H9 (cell line): ENCODE measurements around the gene KRT15. TPM values are rescaled to one million over a fixed set of nuclear protein-coding genes. Genes with fewer than 3 reads are reported as not detected.

Experiments used
- DNase-seq: peaks from one replicate; pipeline ENCODE4 v3.0.0-alpha.2; 2017
- H2AFZ ChIP-seq: one replicate; pipeline ENCODE4 v1.6.1; 2013; ENCODE audit warnings: mild to moderate bottlenecking, low read length, control low read depth, moderate library complexity
- H2AK5ac ChIP-seq: 2 replicates; pipeline ENCODE4 v1.6.1; 2013; ENCODE audit warnings: low read length, control low read depth, mixed read lengths; ENCODE audit not compliant: insufficient read length
- H2BK120ac ChIP-seq: one replicate; pipeline ENCODE4 v1.6.1; 2013; ENCODE audit warnings: low read depth, mild to moderate bottlenecking, low read length, control low read depth, inconsistent platforms; ENCODE audit not compliant: poor library complexity, severe bottlenecking
- H2BK12ac ChIP-seq: 2 replicates; pipeline ENCODE4 v1.6.1; 2013; ENCODE audit warnings: low read length, control low read depth, mixed read lengths, low read depth; ENCODE audit not compliant: insufficient read length
- H2BK15ac ChIP-seq: 2 replicates; pipeline ENCODE4 v1.6.1; 2013; ENCODE audit warnings: low read depth, low read length, control low read depth
- H2BK20ac ChIP-seq: one replicate; pipeline ENCODE4 v1.6.1; 2013; ENCODE audit warnings: low read depth, mild to moderate bottlenecking, low read length, control low read depth, inconsistent platforms; ENCODE audit not compliant: poor library complexity, severe bottlenecking
- H2BK5ac ChIP-seq: 2 replicates; pipeline ENCODE4 v1.6.1; 2013; ENCODE audit warnings: low read length, control low read depth, mixed read lengths; ENCODE audit not compliant: insufficient read length
- H3K14ac ChIP-seq: 2 replicates; pipeline ENCODE4 v1.6.1; 2013; ENCODE audit warnings: low read length, control low read depth; ENCODE audit not compliant: insufficient read depth
- H3K18ac ChIP-seq: 2 replicates; pipeline ENCODE4 v1.6.1; 2013; ENCODE audit warnings: low read depth, mild to moderate bottlenecking, mixed read lengths, low read length, control low read depth; ENCODE audit not compliant: insufficient read length
- H3K23ac ChIP-seq: 2 replicates; pipeline ENCODE4 v1.6.1; 2013; ENCODE audit warnings: low read length, control low read depth, mixed read lengths, low read depth; ENCODE audit not compliant: insufficient read length
- H3K23me2 ChIP-seq: 2 replicates; pipeline ENCODE4 v1.6.1; 2013; ENCODE audit warnings: low read depth, mild to moderate bottlenecking, mixed read lengths, low read length, control low read depth; ENCODE audit not compliant: insufficient read length, poor library complexity, severe bottlenecking
- H3K27ac ChIP-seq: 2 replicates; pipeline ENCODE4 v1.5.1; 2013; ENCODE audit warnings: low read length, control low read depth, mixed read lengths, low read depth; ENCODE audit not compliant: insufficient read length
- H3K27me3 ChIP-seq: 2 replicates; pipeline ENCODE4 v1.6.1; 2013; ENCODE audit warnings: low read length, control low read depth, inconsistent platforms; ENCODE audit not compliant: insufficient read depth
- H3K4ac ChIP-seq: 2 replicates; pipeline ENCODE4 v1.6.1; 2013; ENCODE audit warnings: low read depth, mild to moderate bottlenecking, control low read depth, inconsistent platforms, low read length, moderate library complexity
- H3K4me1 ChIP-seq: 2 replicates; pipeline ENCODE4 v1.6.1; 2013; ENCODE audit warnings: low read length, control low read depth, inconsistent platforms; ENCODE audit not compliant: insufficient read depth
- H3K4me2 ChIP-seq: 2 replicates; pipeline ENCODE4 v1.6.1; 2013; ENCODE audit warnings: low read length, control low read depth, mixed read lengths; ENCODE audit not compliant: insufficient read length, insufficient read depth
- H3K56ac ChIP-seq: 2 replicates; pipeline ENCODE4 v1.6.1; 2013; ENCODE audit warnings: low read depth, mild to moderate bottlenecking, mixed read lengths, low read length, control low read depth; ENCODE audit not compliant: insufficient read length
- H3K79me1 ChIP-seq: 2 replicates; pipeline ENCODE4 v1.6.1; 2013; ENCODE audit warnings: low read depth, mild to moderate bottlenecking, moderate library complexity, low read length, control low read depth, inconsistent platforms; ENCODE audit not compliant: insufficient read depth, poor library complexity, severe bottlenecking
- H3K79me2 ChIP-seq: 2 replicates; pipeline ENCODE4 v1.6.1; 2013; ENCODE audit warnings: low read length, control low read depth, inconsistent platforms; ENCODE audit not compliant: insufficient read depth
- H3K9ac ChIP-seq: 2 replicates; pipeline ENCODE4 v1.6.1; 2013; ENCODE audit warnings: low read length, control low read depth, mixed read lengths; ENCODE audit not compliant: insufficient read length; ENCODE audit errors: extremely low read depth
- H3K9me3 ChIP-seq: one replicate; pipeline ENCODE4 v1.6.1; 2013; ENCODE audit warnings: low read depth, low read length, inconsistent platforms; ENCODE audit not compliant: control insufficient read depth
- H3T11ph ChIP-seq: one replicate; pipeline ENCODE4 v1.6.1; 2013; ENCODE audit warnings: mild to moderate bottlenecking, low read length, control low read depth, inconsistent platforms
- H4K20me1 ChIP-seq: one replicate; pipeline ENCODE4 v1.6.1; 2013; ENCODE audit not compliant: control insufficient read depth, insufficient read length, insufficient read depth
- H4K5ac ChIP-seq: 2 replicates; pipeline ENCODE4 v1.6.1; 2013; ENCODE audit warnings: low read depth, mild to moderate bottlenecking, mixed read lengths, low read length, control low read depth; ENCODE audit not compliant: insufficient read length
- H4K8ac ChIP-seq: replicated peaks from 2 replicates; pipeline ENCODE4 v1.6.1; 2013; ENCODE audit warnings: low read length, control low read depth, mixed read lengths, low read depth; ENCODE audit not compliant: insufficient read length
- H4K91ac ChIP-seq: 2 replicates; pipeline ENCODE4 v1.6.1; 2013; ENCODE audit warnings: low read depth, mild to moderate bottlenecking, moderate library complexity, mixed read lengths, low read length, control low read depth; ENCODE audit not compliant: insufficient read length
- H3K27ac Mint-ChIP-seq, 3 experiments: 2 replicates in 2 of 3; 3 replicates in 1 of 3; pipeline ENCODE4 v1.8.0; 2020 to 2021; ENCODE audit warnings: mixed read lengths in 3 of 3, mild to moderate bottlenecking in 1 of 3, moderate library complexity in 1 of 3
- H3K27me3 Mint-ChIP-seq: 2 replicates; pipeline ENCODE4 v1.8.0; 2021; ENCODE audit warnings: low read depth, mild to moderate bottlenecking, moderate library complexity, mixed read lengths
- H3K36me3 Mint-ChIP-seq, 3 experiments: 2 replicates in 2 of 3; 3 replicates in 1 of 3; pipeline ENCODE4 v1.8.0; 2020 to 2021; ENCODE audit warnings: low read depth in 3 of 3, mixed read lengths in 3 of 3; ENCODE audit not compliant: insufficient read depth in 1 of 3
- H3K4me1 Mint-ChIP-seq, 2 experiments: 2 replicates each; pipeline ENCODE4 v1.8.0; 2020; ENCODE audit warnings: mixed read lengths in 2 of 2
- H3K4me3 Mint-ChIP-seq, 2 experiments: 2 replicates in 1 of 2; 3 replicates in 1 of 2; pipeline ENCODE4 v1.8.0; 2020 to 2021; ENCODE audit warnings: mild to moderate bottlenecking in 2 of 2, mixed read lengths in 2 of 2, moderate library complexity in 1 of 2
- H3K9me3 Mint-ChIP-seq, 2 experiments: 2 replicates in 1 of 2; 3 replicates in 1 of 2; pipeline ENCODE4 v1.8.0; 2020; ENCODE audit warnings: mild to moderate bottlenecking in 2 of 2, mixed read lengths in 2 of 2, moderate library complexity in 1 of 2
- WGBS: extraction: QIAGEN DNeasy Blood & Tissue Kit; methylation state at CpG from one replicate; pipeline ENCODE4 v1.1.7; 2013; ENCODE audit warnings: missing lambda C conversion rate, low lambda C conversion rate, mixed read lengths; ENCODE audit not compliant: insufficient read length; ENCODE audit errors: extremely low coverage; 5-methylcytosine and 5-hydroxymethylcytosine counted together
- total RNA-seq: library from RNA; stranded (reverse); gene quantifications from 2 replicates; pipeline ENCODE4 v1.2.1, GENCODE V29; 2021
- TF ChIP-seq, protein P1 (sequence below): fragments of 200-600 bp; sonication (generic); conservative IDR thresholded peaks from 3 replicates; pipeline ENCODE4 v1.8.0; 2021; ENCODE audit warnings: antibody characterized with exemption, mild to moderate bottlenecking

The KRT15 gene
- total RNA-seq, 1 experiment from 2014 or later = 0.87 TPM

DNA sequence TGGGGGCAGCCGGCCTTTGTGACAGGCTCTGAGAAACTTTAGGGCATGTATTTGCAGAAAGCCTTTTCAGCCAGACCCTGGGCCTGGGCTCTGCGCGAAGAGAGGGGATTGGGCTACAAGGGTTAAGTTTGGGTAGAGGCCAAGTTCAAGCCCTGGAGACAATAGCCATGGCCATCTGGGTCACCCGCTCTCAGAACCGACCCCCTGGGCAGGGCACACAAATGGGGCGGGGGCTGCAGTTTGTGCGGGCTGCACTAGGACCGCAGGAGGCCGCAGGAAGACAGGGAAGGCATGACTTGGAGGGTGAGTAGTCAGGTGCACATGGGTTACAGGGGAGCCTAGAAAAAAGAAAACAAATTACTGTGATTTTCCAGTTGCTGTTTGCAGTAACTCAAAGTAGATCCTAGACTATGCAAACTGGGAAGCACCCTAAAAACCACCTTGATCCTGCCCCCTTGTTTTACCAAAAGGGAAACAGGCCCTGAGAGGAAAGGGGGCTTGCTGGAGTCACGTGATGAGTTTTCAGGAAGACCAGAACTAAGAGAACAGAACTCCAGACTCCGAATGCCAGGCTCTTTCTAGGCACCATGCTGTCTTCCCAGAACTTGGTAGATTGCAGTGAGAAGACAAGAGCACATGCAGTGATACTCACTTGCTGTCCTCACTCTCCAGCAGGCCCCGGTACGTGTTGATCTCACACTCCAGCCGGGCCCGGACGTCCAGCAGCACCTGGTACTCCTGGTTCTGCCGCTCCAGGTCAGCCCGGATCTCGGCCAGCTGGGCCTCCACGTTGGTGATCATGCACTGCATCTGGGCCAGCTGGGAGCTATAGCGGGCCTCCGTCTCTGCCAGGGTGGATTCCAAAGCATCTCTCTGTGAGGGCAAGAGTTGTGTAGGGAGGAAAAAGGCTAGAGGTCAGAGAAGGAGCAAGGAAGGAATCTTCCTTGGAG lies 41.5 kb downstream of the KRT15 start:
- no peak overlapping the region for H4K5ac ChIP-seq
- no peak overlapping the region for H3K18ac ChIP-seq
- H3K9me3 Mint-ChIP-seq = peaks cover 0 to 2% of the 10 kb centered on the region in 2 experiments; a peak in 2 of 5 replicates
- H3K27me3 ChIP-seq = no peaks in the 10 kb centered on the region
- no peak overlapping the region for H3K27ac ChIP-seq
- H3K23me2 ChIP-seq = no peaks in the 10 kb centered on the region
- no peak overlapping the region for H2BK120ac ChIP-seq
- DNase-seq = no peak
- H3K4ac ChIP-seq = no peak overlapping the region
- H4K8ac ChIP-seq = no peak overlapping the region
- H3K14ac ChIP-seq = no peak overlapping the region
- H3K23ac ChIP-seq = no peak overlapping the region
- H3K27me3 Mint-ChIP-seq = peaks cover 3% of the 10 kb centered on the region
- no peak overlapping the region for H2AFZ ChIP-seq
- TF ChIP-seq, protein P1, sequence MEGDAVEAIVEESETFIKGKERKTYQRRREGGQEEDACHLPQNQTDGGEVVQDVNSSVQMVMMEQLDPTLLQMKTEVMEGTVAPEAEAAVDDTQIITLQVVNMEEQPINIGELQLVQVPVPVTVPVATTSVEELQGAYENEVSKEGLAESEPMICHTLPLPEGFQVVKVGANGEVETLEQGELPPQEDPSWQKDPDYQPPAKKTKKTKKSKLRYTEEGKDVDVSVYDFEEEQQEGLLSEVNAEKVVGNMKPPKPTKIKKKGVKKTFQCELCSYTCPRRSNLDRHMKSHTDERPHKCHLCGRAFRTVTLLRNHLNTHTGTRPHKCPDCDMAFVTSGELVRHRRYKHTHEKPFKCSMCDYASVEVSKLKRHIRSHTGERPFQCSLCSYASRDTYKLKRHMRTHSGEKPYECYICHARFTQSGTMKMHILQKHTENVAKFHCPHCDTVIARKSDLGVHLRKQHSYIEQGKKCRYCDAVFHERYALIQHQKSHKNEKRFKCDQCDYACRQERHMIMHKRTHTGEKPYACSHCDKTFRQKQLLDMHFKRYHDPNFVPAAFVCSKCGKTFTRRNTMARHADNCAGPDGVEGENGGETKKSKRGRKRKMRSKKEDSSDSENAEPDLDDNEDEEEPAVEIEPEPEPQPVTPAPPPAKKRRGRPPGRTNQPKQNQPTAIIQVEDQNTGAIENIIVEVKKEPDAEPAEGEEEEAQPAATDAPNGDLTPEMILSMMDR = no peak
- H3T11ph ChIP-seq = no peak overlapping the region
- no peak overlapping the region for H2BK15ac ChIP-seq
- no peaks in the 10 kb centered on the region for H3K9me3 ChIP-seq
- WGBS = no CpG with 5 or more reads among the region's 22 CpGs
- H4K20me1 ChIP-seq = no peaks in the 10 kb centered on the region
- H3K36me3 Mint-ChIP-seq = no peaks in the 10 kb centered on the region; a peak in 1 of 7 replicates
- H3K4me3 Mint-ChIP-seq = no peak overlapping the region
- no peak overlapping the region for H3K9ac ChIP-seq
- H2BK20ac ChIP-seq = no peak overlapping the region
- no peak overlapping the region for H3K56ac ChIP-seq
- no peaks in the 10 kb centered on the region for H3K4me1 Mint-ChIP-seq
- H2BK12ac ChIP-seq = no peak overlapping the region
- no peak overlapping the region for H3K27ac Mint-ChIP-seq
- H3K4me1 ChIP-seq = no peaks in the 10 kb centered on the region
- H2BK5ac ChIP-seq = no peak overlapping the region
- H3K4me2 ChIP-seq = no peak overlapping the region
- H3K79me1 ChIP-seq = no peaks in the 10 kb centered on the region
- no peak overlapping the region for H4K91ac ChIP-seq
- H3K79me2 ChIP-seq = no peaks in the 10 kb centered on the region
- H2AK5ac ChIP-seq = no peak overlapping the region
